ENCODE results near the gene LRRK1.

The LRRK1 gene

GRCh38 chr15:100944986-100945385 lies 25.8 kb downstream of the LRRK1 start:
- H3K14ac ChIP-seq (ENCODE audit: low read length): no peak overlapping the region
- H2BK12ac ChIP-seq (ENCODE audit: low read length): no peak overlapping the region
- H3K4me3 ChIP-seq (ENCODE audit: low read depth, low read length): no peak overlapping the region
- H3K9ac ChIP-seq (ENCODE audit: low read length): no peak overlapping the region
- H3K79me2 ChIP-seq (ENCODE audit: control insufficient read depth, insufficient read depth, low read length, poor library complexity): no peaks in the 10 kb centered on the region
- no peaks in the 10 kb centered on the region for H3K9me3 ChIP-seq (ENCODE audit: insufficient read depth, low read depth, low read length)
- H2AK5ac ChIP-seq (ENCODE audit: low read length): no peak overlapping the region
- H3K79me1 ChIP-seq (ENCODE audit: low read length): no peaks in the 10 kb centered on the region
- no peak overlapping the region for H3K4ac ChIP-seq (ENCODE audit: low read depth, low read length)
- peaks cover 0 to 2% of the 10 kb centered on the region in 2 experiments for H3K4me1 ChIP-seq (ENCODE audit: control insufficient read depth in 1 of 2, insufficient read depth in 2 of 2, low read length in 2 of 2)
- H3K27me3 ChIP-seq (ENCODE audit: insufficient read depth, low read length): no peaks in the 10 kb centered on the region
- no peak overlapping the region for H3K18ac ChIP-seq (ENCODE audit: low read length)
- H4K8ac ChIP-seq (ENCODE audit: low read depth, low read length): no peak overlapping the region
- H2AFZ ChIP-seq (ENCODE audit: insufficient read depth, low read length, poor library complexity): no peak overlapping the region
- H4K12ac ChIP-seq (ENCODE audit: low read depth, low read length): no peak overlapping the region
- H4K91ac ChIP-seq (ENCODE audit: low read depth, low read length): no peak overlapping the region
- no peak overlapping the region for H2BK120ac ChIP-seq (ENCODE audit: insufficient read depth, low read length, poor library complexity)
- no peak overlapping the region for H3K23ac ChIP-seq (ENCODE audit: low read length)
- H3K27ac ChIP-seq (ENCODE audit: low read depth, low read length): no peak overlapping the region
- no peak overlapping the region for H3K4me2 ChIP-seq (ENCODE audit: low read length)
- peak in 1 of 2 donors; percentile 55 for DNase-seq
- H3K36me3 ChIP-seq (ENCODE audit: control insufficient read depth in 1 of 2, insufficient read depth in 2 of 2, low read length in 2 of 2): no peaks in the 10 kb centered on the region
- no CpG with 5 or more reads among the region's 6 CpGs for WGBS (ENCODE audit: extremely low coverage, insufficient coverage, insufficient read length)
- H2BK5ac ChIP-seq (ENCODE audit: low read depth, low read length, poor library complexity): no peak overlapping the region

GRCh38 chr15:100947760-100948429 lies 28.7 kb downstream of the LRRK1 start:
- Histone ChIP-seq H3K79me2 (ENCODE audit: control insufficient read depth, insufficient read depth, low read length, poor library complexity) (no peaks in the 10 kb centered on the region), H2BK120ac (ENCODE audit: insufficient read depth, low read length, poor library complexity) (no peak overlapping the region), H3K27me3 (ENCODE audit: insufficient read depth, low read length) (no peaks in the 10 kb centered on the region), H3K4me1 (ENCODE audit: control insufficient read depth in 1 of 2, insufficient read depth in 2 of 2, low read length in 2 of 2) (peaks cover 0 to 2% of the 10 kb centered on the region in 2 experiments), H4K12ac (ENCODE audit: low read depth, low read length) (no peak overlapping the region), H2BK5ac (ENCODE audit: low read depth, low read length, poor library complexity) (no peak overlapping the region), H3K14ac (ENCODE audit: low read length) (no peak overlapping the region), H2BK12ac (ENCODE audit: low read length) (no peak overlapping the region), H3K27ac (ENCODE audit: low read depth, low read length) (no peak overlapping the region), H3K18ac (ENCODE audit: low read length) (no peak overlapping the region), H4K8ac (ENCODE audit: low read depth, low read length) (no peak overlapping the region), H3K79me1 (ENCODE audit: low read length) (no peaks in the 10 kb centered on the region), H3K4ac (ENCODE audit: low read depth, low read length) (no peak overlapping the region), H3K9me3 (ENCODE audit: insufficient read depth, low read depth, low read length) (no peaks in the 10 kb centered on the region), H2AK5ac (ENCODE audit: low read length) (no peak overlapping the region), H3K4me2 (ENCODE audit: low read length) (no peak overlapping the region), H2AFZ (ENCODE audit: insufficient read depth, low read length, poor library complexity) (no peak overlapping the region), H3K4me3 (ENCODE audit: low read depth, low read length) (no peak overlapping the region), H3K23ac (ENCODE audit: low read length) (no peak overlapping the region), H3K9ac (ENCODE audit: low read length) (no peak overlapping the region), H4K91ac (ENCODE audit: low read depth, low read length) (no peak overlapping the region), H3K36me3 (ENCODE audit: control insufficient read depth in 1 of 2, insufficient read depth in 2 of 2, low read length in 2 of 2) (no peaks in the 10 kb centered on the region)
- DNase-seq: no peak
- WGBS (ENCODE audit: extremely low coverage, insufficient coverage, insufficient read length): no CpG with 5 or more reads among the region's 10 CpGs

GRCh38 chr15:100948430-100948762 lies 29.2 kb downstream of the LRRK1 start:
- Histone ChIP-seq H3K23ac (ENCODE audit: low read length) (no peak overlapping the region), H3K9me3 (ENCODE audit: insufficient read depth, low read depth, low read length) (no peaks in the 10 kb centered on the region), H4K91ac (ENCODE audit: low read depth, low read length) (no peak overlapping the region), H3K4me1 (ENCODE audit: control insufficient read depth in 1 of 2, insufficient read depth in 2 of 2, low read length in 2 of 2) (peaks cover 0 to 2% of the 10 kb centered on the region in 2 experiments), H3K9ac (ENCODE audit: low read length) (no peak overlapping the region), H2BK5ac (ENCODE audit: low read depth, low read length, poor library complexity) (no peak overlapping the region), H4K12ac (ENCODE audit: low read depth, low read length) (no peak overlapping the region), H4K8ac (ENCODE audit: low read depth, low read length) (no peak overlapping the region), H3K18ac (ENCODE audit: low read length) (no peak overlapping the region), H3K27me3 (ENCODE audit: insufficient read depth, low read length) (no peaks in the 10 kb centered on the region), H3K36me3 (ENCODE audit: control insufficient read depth in 1 of 2, insufficient read depth in 2 of 2, low read length in 2 of 2) (no peaks in the 10 kb centered on the region), H3K4me3 (ENCODE audit: low read depth, low read length) (no peak overlapping the region), H3K27ac (ENCODE audit: low read depth, low read length) (no peak overlapping the region), H2AFZ (ENCODE audit: insufficient read depth, low read length, poor library complexity) (no peak overlapping the region), H3K79me1 (ENCODE audit: low read length) (no peaks in the 10 kb centered on the region), H3K79me2 (ENCODE audit: control insufficient read depth, insufficient read depth, low read length, poor library complexity) (no peaks in the 10 kb centered on the region), H2BK12ac (ENCODE audit: low read length) (no peak overlapping the region), H3K4me2 (ENCODE audit: low read length) (no peak overlapping the region), H3K4ac (ENCODE audit: low read depth, low read length) (no peak overlapping the region), H3K14ac (ENCODE audit: low read length) (no peak overlapping the region), H2AK5ac (ENCODE audit: low read length) (no peak overlapping the region), H2BK120ac (ENCODE audit: insufficient read depth, low read length, poor library complexity) (no peak overlapping the region)
- DNase-seq: no peak
- no CpG with 5 or more reads among the region's 3 CpGs for WGBS (ENCODE audit: extremely low coverage, insufficient coverage, insufficient read length)

- no CpG with 5 or more reads among the region's 1 CpG for WGBS (ENCODE audit: extremely low coverage, insufficient coverage, insufficient read length)
- no peak overlapping the region for H2BK12ac ChIP-seq (ENCODE audit: low read length)
- no peaks in the 10 kb centered on the region for H3K79me2 ChIP-seq (ENCODE audit: control insufficient read depth, insufficient read depth, low read length, poor library complexity)
- H4K91ac ChIP-seq (ENCODE audit: low read depth, low read length): no peak overlapping the region
- H3K23ac ChIP-seq (ENCODE audit: low read length): no peak overlapping the region
- H3K27me3 ChIP-seq (ENCODE audit: insufficient read depth, low read length): no peaks in the 10 kb centered on the region
- H2BK120ac ChIP-seq (ENCODE audit: insufficient read depth, low read length, poor library complexity): no peak overlapping the region
- H3K9me3 ChIP-seq (ENCODE audit: insufficient read depth, low read depth, low read length): no peaks in the 10 kb centered on the region
- no peak overlapping the region for H3K4ac ChIP-seq (ENCODE audit: low read depth, low read length)
- H3K4me1 ChIP-seq (ENCODE audit: control insufficient read depth in 1 of 2, insufficient read depth in 2 of 2, low read length in 2 of 2): peaks cover 0 to 2% of the 10 kb centered on the region in 2 experiments
- no peak overlapping the region for H2AK5ac ChIP-seq (ENCODE audit: low read length)
- no peak overlapping the region for H3K27ac ChIP-seq (ENCODE audit: low read depth, low read length)
- H3K36me3 ChIP-seq (ENCODE audit: control insufficient read depth in 1 of 2, insufficient read depth in 2 of 2, low read length in 2 of 2): no peaks in the 10 kb centered on the region
- DNase-seq: no peak
- H2AFZ ChIP-seq (ENCODE audit: insufficient read depth, low read length, poor library complexity): no peak overlapping the region
- no peaks in the 10 kb centered on the region for H3K79me1 ChIP-seq (ENCODE audit: low read length)
- H3K9ac ChIP-seq (ENCODE audit: low read length): no peak overlapping the region
- no peak overlapping the region for H3K4me2 ChIP-seq (ENCODE audit: low read length)
- H4K8ac ChIP-seq (ENCODE audit: low read depth, low read length): no peak overlapping the region
- H3K18ac ChIP-seq (ENCODE audit: low read length): no peak overlapping the region
- H3K14ac ChIP-seq (ENCODE audit: low read length): no peak overlapping the region
- no peak overlapping the region for H4K12ac ChIP-seq (ENCODE audit: low read depth, low read length)
- no peak overlapping the region for H3K4me3 ChIP-seq (ENCODE audit: low read depth, low read length)
- no peak overlapping the region for H2BK5ac ChIP-seq (ENCODE audit: low read depth, low read length, poor library complexity)
Measured at GRCh38 chr15:100949691-100950090, 30.5 kb downstream of the LRRK1 start.

All from trophoblast cell (in vitro differentiated cells and primary cell).